ENCODE data around the gene NDUFA5.
A peak's percentile ranks its signal among the peaks of the same experiment; 100 is the strongest.
"Not testable (repeated sequence)": the region's sequence is repeated elsewhere in the genome, so short reads cannot be mapped to it uniquely, and the experiment has no call there.

The NDUFA5 gene

DNA sequence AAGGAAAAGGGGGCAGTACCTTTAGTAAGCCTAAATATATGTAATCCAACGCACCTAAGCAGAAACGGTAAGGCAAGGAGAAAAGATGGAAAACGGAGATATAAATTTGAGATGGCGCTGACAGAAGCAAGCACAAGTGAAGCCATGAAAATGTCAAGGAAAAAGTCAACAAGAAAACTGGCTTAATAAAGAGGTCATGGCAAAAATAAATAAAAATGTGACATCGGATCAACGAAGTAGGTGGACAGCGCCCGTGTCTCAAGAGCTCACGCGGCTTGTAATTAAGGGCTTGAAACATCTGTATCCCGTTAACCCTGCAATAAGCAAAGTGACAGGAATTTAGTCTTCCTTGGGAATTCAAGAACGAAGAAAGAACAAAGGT lies 611 bp downstream of the NDUFA5 start:
- no peak for DNase-seq (ENCODE audit: low read depth in 2 of 2)

DNA sequence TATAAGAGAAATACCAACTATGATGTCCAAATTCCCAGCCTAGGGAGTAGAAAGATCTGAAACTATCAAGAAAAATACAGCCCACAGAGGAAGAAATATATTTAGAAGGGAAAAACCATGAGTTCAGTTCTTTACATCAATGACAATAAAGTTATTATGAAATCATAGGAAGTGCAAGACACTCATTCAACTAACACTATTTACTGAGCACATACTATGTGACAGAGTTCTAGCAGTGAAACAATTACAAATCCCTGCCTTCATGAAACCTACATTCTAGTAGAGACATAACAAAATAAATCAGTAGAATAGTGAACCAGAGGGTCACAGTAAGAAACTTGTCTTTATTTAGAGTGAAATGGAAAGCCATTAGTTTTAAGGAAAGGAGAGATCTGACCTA lies 2.1 kb downstream of the NDUFA5 start:
- no peak for DNase-seq (ENCODE audit: low read depth in 2 of 2)

GRCh38 chr7:123553159-123553558 lies 4.5 kb downstream of the NDUFA5 start:
- no peak for DNase-seq (ENCODE audit: low read depth in 2 of 2)

DNA sequence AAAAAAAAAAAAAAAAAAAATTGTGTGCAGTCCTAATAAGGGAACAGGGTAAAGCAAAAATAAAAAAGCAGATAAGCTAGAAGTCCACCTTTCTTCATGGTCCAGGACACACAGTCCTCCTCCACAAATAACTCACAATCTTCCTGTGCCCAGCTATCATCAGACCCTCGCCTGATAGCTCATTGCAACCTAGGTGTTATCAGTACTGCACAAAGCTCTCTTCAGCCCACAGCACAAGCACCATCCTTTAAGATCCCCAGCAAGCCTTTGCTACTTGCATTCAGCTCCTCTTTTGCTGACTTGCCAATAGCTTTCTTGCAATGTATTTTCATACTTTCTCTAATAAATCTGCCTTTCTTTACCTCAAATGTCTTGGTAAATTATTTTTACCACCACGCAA lies 5.0 kb downstream of the NDUFA5 start:
- no peak for DNase-seq (ENCODE audit: low read depth in 2 of 2)

DNA sequence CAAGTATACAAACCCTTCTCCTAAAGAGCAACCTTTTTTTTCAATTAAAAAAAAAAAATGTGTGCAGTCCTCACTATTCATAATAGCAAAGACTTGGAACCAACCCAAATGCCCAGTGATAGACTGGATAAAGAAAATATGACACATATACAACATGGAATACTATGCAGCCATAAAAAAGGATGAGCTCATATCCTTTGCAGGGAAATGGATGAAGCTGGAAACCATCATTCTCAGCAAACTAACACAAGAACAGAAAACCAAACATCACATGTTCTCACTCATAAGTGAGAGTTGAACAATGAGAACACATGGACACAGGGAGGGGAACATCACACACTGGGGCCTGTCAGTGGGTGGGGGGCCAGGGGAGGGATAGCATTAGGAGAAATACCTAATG lies 5.5 kb downstream of the NDUFA5 start:
- DNase-seq (ENCODE audit: low read depth in 2 of 2) = not testable (repeated sequence)

- DNase-seq (ENCODE audit: low read depth in 2 of 2) = no peak
Observed at GRCh38 chr7:123548406-123548805, 9.2 kb downstream of the NDUFA5 start.

DNA sequence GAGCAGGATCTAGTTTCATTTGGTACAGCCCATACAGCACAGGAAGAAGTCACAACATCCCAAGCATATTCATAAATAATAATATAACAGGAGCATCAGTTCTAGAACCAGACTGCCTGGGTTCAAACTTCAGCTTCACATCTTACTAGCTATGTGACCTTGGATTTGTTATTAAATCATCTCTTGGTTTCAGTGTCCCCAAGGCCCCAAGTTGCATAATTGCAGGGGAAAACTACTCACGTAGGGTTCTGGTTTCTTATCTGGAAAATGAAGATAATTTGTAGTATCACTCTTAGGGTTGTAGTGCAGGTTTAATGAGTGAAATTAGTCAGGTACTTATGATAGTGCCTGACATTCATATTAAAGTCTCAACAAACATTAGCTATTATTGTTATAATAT lies 17.7 kb downstream of the NDUFA5 start:
- no peak for DNase-seq (ENCODE audit: low read depth in 2 of 2)

GRCh38 chr7:123538897-123539296 lies 18.7 kb downstream of the NDUFA5 start:
- no peak for DNase-seq (ENCODE audit: low read depth in 2 of 2)

DNA sequence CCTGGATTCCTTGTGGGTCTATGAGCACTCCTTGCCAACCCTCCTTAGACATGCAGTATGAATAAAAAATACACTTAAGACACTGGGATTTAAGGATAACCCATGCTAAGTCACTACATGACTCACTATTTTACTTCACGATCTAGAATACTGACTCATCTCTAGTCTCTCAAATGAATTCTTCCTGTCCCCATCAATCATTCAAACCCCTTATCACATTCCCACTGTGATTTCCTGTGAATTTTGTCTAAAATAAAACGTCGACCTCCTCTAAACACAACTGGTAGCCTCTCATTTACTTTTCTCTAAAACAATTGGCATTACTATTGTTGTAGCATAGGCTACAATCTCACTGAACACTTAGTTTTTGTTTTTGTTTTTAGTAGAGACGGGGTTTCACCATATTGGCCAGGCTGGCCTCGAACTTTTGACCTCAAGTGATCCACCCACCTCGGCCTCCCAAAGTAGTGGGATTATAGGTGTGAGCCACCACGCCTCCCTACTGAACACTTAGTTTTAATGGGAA lies 19.4 kb downstream of the NDUFA5 start:
- DNase-seq (ENCODE audit: low read depth in 2 of 2) = peak; percentile 40 to 41

DNA sequence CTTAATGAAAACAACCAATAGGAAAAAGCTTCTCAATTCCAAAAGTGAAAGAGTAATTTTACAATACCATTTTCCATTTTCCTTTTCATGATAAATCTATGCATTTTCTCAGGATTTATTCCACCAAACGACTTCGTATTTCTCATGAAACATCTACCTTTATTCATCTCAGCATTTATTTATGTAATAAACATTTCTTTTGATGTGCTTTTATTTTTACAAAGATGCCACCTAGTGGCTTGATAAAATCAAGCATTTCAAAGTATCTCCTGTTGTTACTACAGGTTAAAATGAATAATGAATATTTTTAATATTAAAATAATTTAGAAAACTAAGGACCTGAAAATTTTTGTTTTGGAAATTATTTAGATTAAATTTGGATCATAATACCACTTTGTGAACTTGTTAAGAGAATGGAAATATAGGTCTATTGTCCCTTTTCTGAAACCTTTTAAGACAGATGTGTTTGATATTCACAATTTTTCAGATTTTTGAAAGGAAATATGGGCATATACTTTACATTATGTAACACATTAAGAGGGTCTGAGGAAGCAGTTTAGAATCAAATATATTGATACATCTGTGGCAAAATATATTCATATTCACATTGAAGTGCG lies 20.5 kb downstream of the NDUFA5 start:
- no peak for DNase-seq (ENCODE audit: low read depth in 2 of 2)

GRCh38 chr7:123535517-123535916 lies 22.1 kb downstream of the NDUFA5 start:
- no peak for DNase-seq (ENCODE audit: low read depth in 2 of 2)

GRCh38 chr7:123534383-123535260 lies 23.0 kb downstream of the NDUFA5 start, which contains the start of gene IQUB:
Gene IQUB, minus strand, starts transcription at chr7:123534595. Its CDS starts 22,255 bp downstream, at chr7:123512340.
- DNase-seq (ENCODE audit: low read depth in 2 of 2) = peak; percentile 93 to 94

DNA sequence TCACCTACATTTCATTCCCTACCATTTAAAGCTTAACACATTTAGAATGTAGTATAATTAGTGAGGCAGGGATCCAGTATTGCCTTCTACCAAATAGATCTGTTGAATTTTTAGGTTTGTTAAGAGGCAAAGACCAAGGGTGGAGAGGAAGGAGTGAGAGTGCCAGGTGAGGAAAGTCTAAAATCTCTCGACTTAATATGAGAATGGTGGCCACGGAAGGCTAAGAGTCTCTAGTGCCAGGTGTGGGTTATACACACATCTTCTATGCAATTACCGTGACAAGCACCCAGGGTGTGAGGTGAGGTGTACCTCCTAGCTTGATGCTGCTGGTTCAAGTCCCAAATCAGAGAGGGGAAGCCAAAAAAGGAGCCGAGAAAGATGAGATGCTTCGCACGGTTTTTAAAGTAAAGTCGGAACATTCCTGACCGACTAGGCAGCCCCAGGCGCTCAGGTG lies 23.7 kb downstream of the NDUFA5 start:
- DNase-seq (ENCODE audit: low read depth in 2 of 2) = no peak

DNA sequence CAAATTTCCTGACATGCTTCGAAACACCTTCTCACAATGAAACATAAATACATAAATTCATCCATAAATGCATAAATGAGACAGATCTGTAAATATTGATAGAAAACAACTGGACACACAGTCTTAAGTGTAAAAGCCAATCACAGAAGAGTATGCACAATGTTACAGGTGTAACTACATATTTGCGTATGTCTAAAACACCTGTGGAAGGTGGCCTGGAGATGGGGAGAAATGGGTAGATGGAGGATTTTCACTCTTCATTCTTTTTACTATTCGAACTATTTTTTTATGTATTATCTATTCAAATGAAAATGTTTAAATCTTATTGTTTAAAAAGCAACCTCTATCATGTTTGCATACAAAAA lies 24.1 kb downstream of the NDUFA5 start:
- DNase-seq (ENCODE audit: low read depth in 2 of 2) = no peak

GRCh38 chr7:123532788-123533552 lies 24.6 kb downstream of the NDUFA5 start:
- DNase-seq (ENCODE audit: low read depth in 2 of 2) = not testable (repeated sequence)

- DNase-seq (ENCODE audit: low read depth in 2 of 2) = not testable (repeated sequence)
Observed at GRCh38 chr7:123532343-123532742, 25.3 kb downstream of the NDUFA5 start.

GRCh38 chr7:123530035-123530591 lies 27.5 kb downstream of the NDUFA5 start:
- DNase-seq (ENCODE audit: low read depth in 2 of 2) = not testable (repeated sequence)

- DNase-seq (ENCODE audit: low read depth in 2 of 2) = no peak
Observed at GRCh38 chr7:123528265-123528664, 29.4 kb downstream of the NDUFA5 start.

- DNase-seq (ENCODE audit: low read depth in 2 of 2) = not testable (repeated sequence)
Observed at GRCh38 chr7:123527712-123528225, 29.8 kb downstream of the NDUFA5 start.

DNA sequence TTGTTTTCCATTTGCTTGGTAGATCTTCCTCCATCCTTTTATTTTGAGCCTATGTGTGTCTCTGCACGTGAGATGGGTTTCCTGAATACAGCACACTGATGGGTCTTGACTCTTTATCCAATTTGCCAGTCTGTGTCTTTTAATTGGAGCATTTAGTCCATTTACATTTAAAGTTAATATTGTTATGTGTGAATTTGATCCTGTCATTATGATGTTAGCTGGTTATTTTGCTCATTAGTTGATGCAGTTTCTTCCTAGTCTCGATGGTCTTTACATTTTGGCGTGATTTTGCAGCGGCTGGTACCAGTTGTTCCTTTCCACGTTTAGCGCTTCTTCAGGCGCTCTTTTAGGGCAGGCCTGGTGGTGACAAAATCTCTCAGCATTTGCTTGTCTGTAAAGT lies 31.1 kb downstream of the NDUFA5 start:
- DNase-seq (ENCODE audit: low read depth in 2 of 2) = not testable (repeated sequence)

DNA sequence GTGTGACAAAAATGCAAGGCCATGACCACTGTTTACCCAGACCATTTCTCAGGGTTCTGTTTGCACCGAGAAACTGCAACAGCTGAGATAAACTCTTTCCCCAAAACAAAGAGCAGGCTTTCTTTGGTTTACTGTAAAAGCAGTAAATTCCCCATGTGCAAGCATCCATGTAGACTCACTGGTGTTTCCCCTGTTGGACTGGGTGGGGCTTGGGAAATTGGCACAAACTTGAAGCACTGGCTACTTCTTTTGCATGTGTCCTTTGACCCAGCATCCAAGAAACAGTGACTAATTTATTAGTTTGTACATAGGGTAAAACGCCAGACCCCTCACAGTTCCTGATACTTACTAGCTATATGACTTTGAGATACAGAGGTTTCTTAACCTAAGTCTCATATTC lies 35.6 kb downstream of the NDUFA5 start:
- no peak for DNase-seq (ENCODE audit: low read depth in 2 of 2)

- no peak for DNase-seq (ENCODE audit: low read depth in 2 of 2)
Observed at GRCh38 chr7:123505221-123505620, 52.4 kb downstream of the NDUFA5 start.
